ENCODE measurements around the gene ADGRG1.

The ADGRG1 gene

DNA sequence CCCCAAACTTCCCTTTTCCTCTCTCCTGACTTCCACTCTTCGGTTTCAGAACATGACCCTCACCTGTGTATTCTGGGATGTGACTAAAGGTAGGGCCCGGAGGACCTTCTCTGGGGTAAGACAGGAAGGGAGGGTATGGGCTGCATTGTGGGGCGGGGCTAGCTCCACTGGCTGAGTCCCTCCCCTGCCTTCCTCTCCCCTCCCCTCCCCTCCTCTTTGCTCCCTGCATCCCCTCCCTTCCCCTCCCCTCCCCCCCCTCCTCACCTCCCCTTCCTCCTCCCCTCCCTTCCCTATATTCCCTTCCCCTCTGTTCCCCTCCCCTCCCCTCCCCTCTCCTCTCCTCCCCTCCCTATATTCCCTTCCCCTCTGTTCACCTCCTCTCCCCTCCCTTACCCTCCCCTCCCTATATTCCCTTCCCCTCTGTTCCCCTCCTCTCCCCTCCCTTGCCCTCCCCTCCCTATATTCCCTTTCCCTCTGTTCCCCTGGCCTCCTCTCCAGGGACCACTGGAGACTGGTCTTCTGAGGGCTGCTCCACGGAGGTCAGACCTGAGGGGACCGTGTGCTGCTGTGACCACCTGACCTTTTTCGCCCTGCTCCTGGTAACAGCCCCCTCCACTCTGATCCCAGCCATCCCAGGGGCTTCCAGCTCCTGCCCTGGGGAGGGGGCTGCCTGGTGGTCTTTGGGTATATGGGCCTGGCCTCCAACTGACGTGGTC lies 51.5 kb downstream of the ADGRG1 start:
- Histone ChIP-seq H3K4me3 (ENCODE audit: low read length) (no peak overlapping the region), H3K36me3 (ENCODE audit: insufficient read depth, low read depth, low read length) (no peaks in the 10 kb centered on the region), H3K4me1 (ENCODE audit: insufficient read depth, low read length) (peaks cover 6% of the 10 kb centered on the region; the same call in 1 of the 2 replicates), H3K9ac (ENCODE audit: low read depth, low read length) (no peak overlapping the region), H3K27ac (ENCODE audit: low read length) (no peak overlapping the region), H3K27me3 (ENCODE audit: insufficient read depth, low read length) (no peaks in the 10 kb centered on the region), H3K9me3 (ENCODE audit: insufficient read depth, low read depth, low read length) (no peaks in the 10 kb centered on the region)

DNA sequence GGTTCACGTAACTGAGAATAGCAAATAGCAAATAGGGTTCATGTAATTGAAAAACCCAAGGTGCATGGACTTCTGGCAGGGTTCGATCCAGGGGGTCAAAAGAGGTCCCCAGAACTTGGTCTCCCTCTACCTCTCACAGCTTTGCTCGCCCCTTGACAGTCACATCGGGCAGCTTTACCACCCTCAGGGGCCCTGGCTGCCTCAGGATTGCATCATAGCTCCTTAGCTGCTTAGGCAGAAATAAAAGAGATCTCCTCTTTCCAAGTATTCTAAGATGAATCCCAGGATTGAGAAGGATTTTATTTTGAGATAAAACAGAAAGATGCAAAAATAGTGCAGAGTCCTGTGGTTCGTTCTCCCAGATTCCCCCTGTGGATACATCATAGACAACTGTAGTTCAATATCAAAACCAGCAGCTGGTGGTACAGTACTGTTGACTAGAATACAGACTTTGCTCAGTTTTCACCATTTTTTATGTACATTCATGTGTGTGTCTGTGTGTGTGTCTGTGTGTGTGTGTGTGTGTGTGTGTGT lies 52.5 kb downstream of the ADGRG1 start:
- H3K9me3 ChIP-seq (ENCODE audit: insufficient read depth, low read depth, low read length): no peaks in the 10 kb centered on the region
- no peaks in the 10 kb centered on the region for H3K27me3 ChIP-seq (ENCODE audit: insufficient read depth, low read length)
- no peak overlapping the region for H3K9ac ChIP-seq (ENCODE audit: low read depth, low read length)
- H3K36me3 ChIP-seq (ENCODE audit: insufficient read depth, low read depth, low read length): no peaks in the 10 kb centered on the region
- peaks cover 3% of the 10 kb centered on the region; the same call in 1 of the 2 replicates for H3K4me1 ChIP-seq (ENCODE audit: insufficient read depth, low read length)
- H3K27ac ChIP-seq (ENCODE audit: low read length): no peak overlapping the region
- H3K4me3 ChIP-seq (ENCODE audit: low read length): no peak overlapping the region

DNA sequence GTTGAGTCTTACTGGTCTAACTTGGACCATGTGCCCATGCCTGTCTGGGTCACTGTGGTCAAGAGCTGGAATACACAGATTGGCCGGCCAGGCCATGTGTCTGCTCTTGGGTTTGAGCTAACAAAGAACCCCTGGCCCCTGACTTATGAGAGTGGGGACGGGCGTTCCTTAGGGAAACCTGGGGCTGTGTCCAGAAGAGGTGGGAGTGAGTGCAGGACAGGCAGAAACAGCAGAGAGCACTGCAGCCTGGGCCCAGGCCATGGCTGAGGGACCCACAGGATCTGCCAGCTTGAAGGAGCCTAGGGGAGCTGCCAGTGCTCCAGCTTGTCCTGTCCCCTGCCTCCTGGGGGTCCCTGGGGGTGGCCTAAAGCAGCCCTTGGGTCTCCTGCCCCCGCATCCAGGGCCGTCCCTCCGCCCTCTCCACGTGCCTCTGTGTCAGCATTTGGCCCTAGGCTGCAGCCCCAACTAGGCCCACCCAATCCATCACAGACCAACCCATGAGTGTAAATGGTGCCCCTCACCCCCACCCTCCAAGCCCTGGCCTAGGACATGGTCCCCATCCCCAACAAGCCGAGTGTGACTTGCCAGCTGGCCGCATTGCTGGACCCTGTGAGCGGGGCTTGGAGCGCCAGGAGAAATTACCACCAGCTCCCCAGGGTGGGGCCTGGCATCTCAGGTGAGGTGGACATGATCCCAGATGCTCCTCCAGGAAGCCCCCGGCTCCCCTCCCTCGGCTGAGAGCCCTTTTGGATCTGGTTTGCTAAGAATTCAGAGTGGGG lies 53.7 kb downstream of the ADGRG1 start:
- Histone ChIP-seq H3K27me3 (ENCODE audit: insufficient read depth, low read length) (no peaks in the 10 kb centered on the region), H3K36me3 (ENCODE audit: insufficient read depth, low read depth, low read length) (no peaks in the 10 kb centered on the region), H3K4me1 (ENCODE audit: insufficient read depth, low read length) (no peaks in the 10 kb centered on the region), H3K4me3 (ENCODE audit: low read length) (no peak overlapping the region), H3K9me3 (ENCODE audit: insufficient read depth, low read depth, low read length) (no peaks in the 10 kb centered on the region), H3K9ac (ENCODE audit: low read depth, low read length) (no peak overlapping the region), H3K27ac (ENCODE audit: low read length) (no peak overlapping the region)

DNA sequence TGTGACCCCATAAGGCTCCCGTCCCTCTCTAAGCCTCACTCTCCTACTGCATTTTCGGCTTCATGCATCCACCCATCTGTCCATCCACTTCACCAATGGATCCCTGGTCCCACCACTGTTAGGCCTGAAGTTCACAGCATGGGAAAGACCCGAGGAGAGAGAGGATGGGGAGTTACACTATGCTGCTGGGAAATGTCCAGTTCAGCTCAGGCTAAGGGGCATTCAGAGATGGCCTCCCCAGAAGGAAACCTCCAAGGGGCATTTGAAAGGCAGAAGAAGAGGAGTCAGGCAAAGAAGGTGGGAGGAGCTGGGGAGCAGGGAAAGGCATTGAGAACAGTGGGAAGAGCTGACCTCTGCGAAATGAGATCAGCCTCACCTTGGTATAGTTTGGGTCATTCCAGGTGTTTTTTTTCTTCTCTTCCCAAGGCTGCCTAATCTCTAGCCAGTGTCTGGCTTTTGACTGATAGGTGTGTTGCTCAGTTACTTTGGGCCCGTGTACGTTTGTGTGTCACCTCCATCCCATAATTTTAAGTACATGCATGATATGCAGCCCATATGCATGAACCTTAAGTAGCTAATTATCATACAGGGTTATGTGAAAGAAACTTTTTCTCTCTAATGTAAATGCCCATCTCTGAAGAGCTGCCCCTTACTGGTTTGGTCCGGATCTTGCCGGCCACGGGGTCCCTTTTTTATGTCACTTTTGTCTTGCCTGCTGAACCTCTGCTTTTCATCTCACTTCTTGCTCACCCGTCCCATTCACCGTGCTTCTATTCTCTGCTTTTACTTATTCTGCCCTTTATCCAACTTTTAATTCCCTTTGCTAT lies 54.6 kb downstream of the ADGRG1 start:
- H3K4me3 ChIP-seq (ENCODE audit: low read length): no peak overlapping the region
- no peaks in the 10 kb centered on the region for H3K4me1 ChIP-seq (ENCODE audit: insufficient read depth, low read length)
- H3K9me3 ChIP-seq (ENCODE audit: insufficient read depth, low read depth, low read length): no peaks in the 10 kb centered on the region
- H3K9ac ChIP-seq (ENCODE audit: low read depth, low read length): no peak overlapping the region
- H3K36me3 ChIP-seq (ENCODE audit: insufficient read depth, low read depth, low read length): no peaks in the 10 kb centered on the region
- no peak overlapping the region for H3K27ac ChIP-seq (ENCODE audit: low read length)
- H3K27me3 ChIP-seq (ENCODE audit: insufficient read depth, low read length): no peaks in the 10 kb centered on the region

- H3K27ac ChIP-seq (ENCODE audit: low read length): no peak overlapping the region
- H3K4me3 ChIP-seq (ENCODE audit: low read length): no peak overlapping the region
- no peaks in the 10 kb centered on the region for H3K36me3 ChIP-seq (ENCODE audit: insufficient read depth, low read depth, low read length)
- no peaks in the 10 kb centered on the region for H3K27me3 ChIP-seq (ENCODE audit: insufficient read depth, low read length)
- no peaks in the 10 kb centered on the region for H3K4me1 ChIP-seq (ENCODE audit: insufficient read depth, low read length)
- H3K9ac ChIP-seq (ENCODE audit: low read depth, low read length): no peak overlapping the region
- H3K9me3 ChIP-seq (ENCODE audit: insufficient read depth, low read depth, low read length): no peaks in the 10 kb centered on the region
These were observed 55.5 kb downstream of the ADGRG1 start for GRCh38 chr16:57683636-57684545.

DNA sequence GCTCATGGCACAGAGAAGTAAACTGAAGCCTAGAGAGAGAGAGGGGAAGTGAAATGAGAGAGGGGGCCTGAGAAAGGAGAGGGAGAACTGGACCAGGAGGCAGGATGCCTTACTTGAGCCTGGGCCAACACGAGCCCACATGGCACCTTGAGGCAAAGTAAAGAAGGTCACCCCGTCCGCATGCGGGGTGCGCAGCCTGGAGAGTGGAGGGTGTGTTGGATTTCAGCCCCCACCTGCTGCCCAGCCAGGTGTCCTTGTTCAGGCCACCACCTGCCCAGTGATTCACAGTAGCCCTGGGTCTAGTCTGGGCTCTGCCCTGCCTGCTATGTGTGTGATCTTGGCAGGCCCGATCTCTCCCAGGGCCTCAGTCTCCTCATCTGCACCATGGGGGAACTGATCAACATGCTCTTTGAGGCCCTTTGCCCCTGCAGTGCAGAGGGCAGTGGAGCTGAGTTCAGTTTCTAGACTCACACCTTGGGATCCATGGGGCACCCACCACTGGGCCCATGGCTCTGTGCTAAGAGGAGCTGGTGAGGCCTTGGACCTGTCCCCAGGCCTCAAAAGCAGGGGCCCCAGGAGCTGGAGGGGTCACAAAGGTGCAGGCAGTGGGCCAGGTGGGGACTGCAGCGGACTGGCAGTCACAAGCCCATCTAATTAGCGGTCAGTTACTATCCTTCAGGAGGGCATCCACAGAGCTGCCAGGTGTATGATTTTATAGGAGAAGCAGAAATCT lies 56.4 kb downstream of the ADGRG1 start:
- no peaks in the 10 kb centered on the region for H3K4me1 ChIP-seq (ENCODE audit: insufficient read depth, low read length)
- H3K27ac ChIP-seq (ENCODE audit: low read length): no peak overlapping the region
- no peaks in the 10 kb centered on the region for H3K9me3 ChIP-seq (ENCODE audit: insufficient read depth, low read depth, low read length)
- no peaks in the 10 kb centered on the region for H3K27me3 ChIP-seq (ENCODE audit: insufficient read depth, low read length)
- H3K36me3 ChIP-seq (ENCODE audit: insufficient read depth, low read depth, low read length): no peaks in the 10 kb centered on the region
- H3K9ac ChIP-seq (ENCODE audit: low read depth, low read length): no peak overlapping the region
- no peak overlapping the region for H3K4me3 ChIP-seq (ENCODE audit: low read length)

DNA sequence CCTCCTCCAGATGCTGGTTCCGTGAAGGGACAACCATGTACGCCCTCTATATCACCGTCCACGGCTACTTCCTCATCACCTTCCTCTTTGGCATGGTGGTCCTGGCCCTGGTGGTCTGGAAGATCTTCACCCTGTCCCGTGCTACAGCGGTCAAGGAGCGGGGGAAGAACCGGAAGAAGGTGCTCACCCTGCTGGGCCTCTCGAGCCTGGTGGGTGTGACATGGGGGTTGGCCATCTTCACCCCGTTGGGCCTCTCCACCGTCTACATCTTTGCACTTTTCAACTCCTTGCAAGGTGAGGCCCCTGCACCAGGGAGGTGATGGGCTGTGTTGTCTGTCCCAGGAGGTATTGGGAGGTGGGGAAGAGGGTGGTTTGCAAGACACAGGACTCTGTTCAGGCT lies 57.2 kb downstream of the ADGRG1 start:
- Histone ChIP-seq H3K9me3 (ENCODE audit: insufficient read depth, low read depth, low read length) (no peaks in the 10 kb centered on the region), H3K36me3 (ENCODE audit: insufficient read depth, low read depth, low read length) (no peaks in the 10 kb centered on the region), H3K4me3 (ENCODE audit: low read length) (no peak overlapping the region), H3K9ac (ENCODE audit: low read depth, low read length) (no peak overlapping the region), H3K27ac (ENCODE audit: low read length) (no peak overlapping the region), H3K27me3 (ENCODE audit: insufficient read depth, low read length) (no peaks in the 10 kb centered on the region), H3K4me1 (ENCODE audit: insufficient read depth, low read length) (no peaks in the 10 kb centered on the region)

DNA sequence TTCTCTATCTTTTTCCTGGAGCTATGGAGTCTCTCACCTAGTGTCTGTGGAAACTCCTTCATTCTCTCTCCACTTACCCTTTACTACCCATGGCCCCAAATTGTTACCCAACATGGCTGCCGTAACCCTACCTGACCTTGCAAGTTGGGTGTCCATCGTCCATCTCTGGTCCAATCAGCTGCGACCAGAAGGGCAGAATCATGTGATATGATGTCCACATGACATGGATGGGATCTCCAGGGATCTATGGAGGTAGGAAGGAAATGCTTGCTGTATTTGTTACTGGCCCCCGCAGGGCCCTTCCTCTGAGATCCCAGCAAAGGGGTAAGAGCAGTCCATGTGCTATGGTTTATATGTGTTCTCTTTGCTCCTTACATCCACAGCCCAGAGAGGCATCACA lies 58.1 kb downstream of the ADGRG1 start:
- Histone ChIP-seq H3K4me3 (ENCODE audit: low read length) (no peak overlapping the region), H3K4me1 (ENCODE audit: insufficient read depth, low read length) (no peaks in the 10 kb centered on the region), H3K36me3 (ENCODE audit: insufficient read depth, low read depth, low read length) (no peaks in the 10 kb centered on the region), H3K27ac (ENCODE audit: low read length) (no peak overlapping the region), H3K9ac (ENCODE audit: low read depth, low read length) (no peak overlapping the region), H3K27me3 (ENCODE audit: insufficient read depth, low read length) (no peaks in the 10 kb centered on the region), H3K9me3 (ENCODE audit: insufficient read depth, low read depth, low read length) (no peaks in the 10 kb centered on the region)

DNA sequence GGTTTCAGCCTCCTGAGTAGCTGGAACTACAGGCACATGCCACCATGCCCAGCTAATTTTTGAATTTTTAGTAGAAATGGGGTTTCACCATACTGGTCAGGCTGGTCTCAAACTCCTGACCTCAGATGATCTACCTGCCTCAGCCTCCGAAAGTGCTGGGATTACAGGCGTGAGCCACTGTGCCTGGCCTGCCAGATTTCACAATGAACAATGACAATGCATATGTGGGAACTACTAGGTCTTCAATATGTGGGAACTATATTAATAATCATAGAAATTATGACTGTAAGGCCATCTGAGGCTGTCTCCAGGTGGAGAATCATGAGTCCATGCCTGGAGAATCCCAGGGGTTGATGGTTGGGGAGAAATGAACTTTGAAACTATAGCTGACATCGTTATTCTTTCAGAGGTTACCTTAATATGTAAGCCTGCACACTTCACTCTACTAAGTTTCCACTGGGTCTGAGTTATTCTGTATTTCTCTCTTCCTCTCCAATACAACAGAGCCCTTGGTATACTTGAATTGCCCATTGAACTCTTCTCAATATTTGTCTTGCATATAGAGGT lies 59.0 kb downstream of the ADGRG1 start:
- no peaks in the 10 kb centered on the region for H3K4me1 ChIP-seq (ENCODE audit: insufficient read depth, low read length)
- no peaks in the 10 kb centered on the region for H3K9me3 ChIP-seq (ENCODE audit: insufficient read depth, low read depth, low read length)
- H3K9ac ChIP-seq (ENCODE audit: low read depth, low read length): no peak overlapping the region
- H3K27me3 ChIP-seq (ENCODE audit: insufficient read depth, low read length): no peaks in the 10 kb centered on the region
- H3K4me3 ChIP-seq (ENCODE audit: low read length): no peak overlapping the region
- H3K36me3 ChIP-seq (ENCODE audit: insufficient read depth, low read depth, low read length): no peaks in the 10 kb centered on the region
- H3K27ac ChIP-seq (ENCODE audit: low read length): no peak overlapping the region

GRCh38 chr16:57688487-57688986 lies 60.1 kb downstream of the ADGRG1 start:
- no peaks in the 10 kb centered on the region for H3K9me3 ChIP-seq (ENCODE audit: insufficient read depth, low read depth, low read length)
- H3K4me1 ChIP-seq (ENCODE audit: insufficient read depth, low read length): no peaks in the 10 kb centered on the region
- H3K27me3 ChIP-seq (ENCODE audit: insufficient read depth, low read length): no peaks in the 10 kb centered on the region
- no peak overlapping the region for H3K27ac ChIP-seq (ENCODE audit: low read length)
- H3K4me3 ChIP-seq (ENCODE audit: low read length): no peak overlapping the region
- no peaks in the 10 kb centered on the region for H3K36me3 ChIP-seq (ENCODE audit: insufficient read depth, low read depth, low read length)
- no peak overlapping the region for H3K9ac ChIP-seq (ENCODE audit: low read depth, low read length)

Data from iPS-20b (cell line).